GM12878 (cell line): ENCODE measurements around the gene KRTAP10-2. TPM values are rescaled to one million over a fixed set of nuclear protein-coding genes. Genes with fewer than 3 reads are reported as not detected.
A peak's percentile ranks its signal among the peaks of the same experiment; 100 is the strongest.

Experiments
- ATAC-seq: fragments of 200-7000 bp; cut with Tn5 transposase; 3 replicates; pipeline ENCODE4 v1.9.1; 2020; ENCODE audit warnings: mild to moderate bottlenecking, moderate library complexity
- BruUV-seq: library from RNA; stranded (reverse); fragments of 400-500 nt; replicated peaks from 2 replicates; lab custom pipeline; 2021; lab: Mats Ljungman, UMichigan
- CTCF ChIA-PET: fragments of 300-600 bp; sonication (Branson Sonifier 250); formaldehyde crosslinking; extraction: SDS; loops from one replicate; lab custom pipeline; 2021; ENCODE audit warnings: inconsistent platforms; lab: Yijun Ruan, JAX
- POLR2A ChIA-PET: fragments of 350-600 bp; formaldehyde crosslinking; extraction: SDS; loops from one replicate; lab custom pipeline; 2021; ENCODE audit warnings: inconsistent platforms; lab: Charles Lee
- RAD21 ChIA-PET: fragments of 300-600 bp; sonication (Branson Sonifier 250); formaldehyde crosslinking; loops from one replicate; lab custom pipeline; 2023; ENCODE audit warnings: antibody characterized with exemption; ENCODE audit not compliant: unreplicated experiment; lab: Charles Lee
- SMC1A ChIA-PET: fragments of 300-600 bp; sonication (Branson Sonifier 250); formaldehyde crosslinking; loops from one replicate; lab custom pipeline; 2023; ENCODE audit not compliant: unreplicated experiment, uncharacterized antibody; lab: Charles Lee
- DNase-seq: peaks from one replicate; pipeline ENCODE4 v3.0.0-alpha.2; 2011; ENCODE audit warnings: low read depth, low spot score
- FAIRE-seq: peaks from 3 replicates; lab custom pipeline; 2011; peaks lifted over from hg19 to GRCh38; lab: Jason Lieb, UNC
- H2AFZ ChIP-seq: 2 replicates; pipeline ENCODE4 v1.6.0; 2011; ENCODE audit warnings: low read depth, low read length, control low read depth; ENCODE audit not compliant: control insufficient read depth
- H3K27ac ChIP-seq: 2 replicates; pipeline ENCODE4 v1.5.1; 2011; ENCODE audit warnings: control low read depth; ENCODE audit not compliant: control insufficient read depth, insufficient read depth
- H3K27me3 ChIP-seq, 2 experiments: replicated peaks in 1 of 2; 2 replicates each; pipeline versions ENCODE4 v1.6.0 to v1.6.1; 2011; ENCODE audit warnings: low read length in 1 of 2; ENCODE audit not compliant: control insufficient read depth in 2 of 2, insufficient read depth in 2 of 2
- H3K36me3 ChIP-seq, 2 experiments: 2 replicates each; pipeline ENCODE4 v1.5.1; 2011; ENCODE audit warnings: low read length in 1 of 2; ENCODE audit not compliant: control insufficient read depth in 2 of 2, insufficient read depth in 2 of 2
- H3K4me1 ChIP-seq: 2 replicates; pipeline ENCODE4 v1.6.1; 2011; ENCODE audit warnings: mild to moderate bottlenecking, low read length, moderate library complexity, mixed read lengths; ENCODE audit not compliant: control insufficient read depth, insufficient read depth
- H3K4me2 ChIP-seq: 2 replicates; pipeline ENCODE4 v1.6.0; 2011; ENCODE audit warnings: control low read depth; ENCODE audit not compliant: control insufficient read depth, insufficient read depth
- H3K4me3 ChIP-seq: fragments of 200-600 bp; sonication (generic); 2 replicates; pipeline ENCODE4 v1.5.1; 2016
- H3K79me2 ChIP-seq: 2 replicates; pipeline ENCODE4 v1.6.0; 2011; ENCODE audit warnings: low read length; ENCODE audit not compliant: control insufficient read depth, insufficient read depth
- H3K9ac ChIP-seq: 2 replicates; pipeline ENCODE4 v1.8.0; 2011; ENCODE audit warnings: low read length, control low read depth, mixed read lengths; ENCODE audit not compliant: control insufficient read depth, insufficient read depth
- H3K9me3 ChIP-seq: replicated peaks from 3 replicates; pipeline ENCODE4 v1.5.1; 2011; ENCODE audit warnings: mild to moderate bottlenecking, low read length; ENCODE audit not compliant: control insufficient read depth, insufficient read depth
- H4K20me1 ChIP-seq: 2 replicates; pipeline ENCODE4 v1.6.0; 2011; ENCODE audit not compliant: control insufficient read depth, insufficient read depth
- ATF3 ChIP-seq: IDR thresholded peaks from 2 replicates; pipeline ENCODE4 v1.6.1; 2011; ENCODE audit warnings: low read depth, mild to moderate bottlenecking, low read length, moderate library complexity, borderline replicate concordance; ENCODE audit errors: extremely low read depth
- BHLHE40 ChIP-seq, 2 experiments: fragments of 450-650 bp in 1 of 2; IDR thresholded peaks; 2 replicates each; pipeline ENCODE4 v1.6.1; 2011 to 2017; ENCODE audit warnings: low read depth in 2 of 2, borderline replicate concordance in 1 of 2, improper control_type of control experiment in 1 of 2, low read length in 1 of 2, mild to moderate bottlenecking in 1 of 2
- RAD51 ChIP-seq: fragments of 450-650 bp; IDR thresholded peaks from 2 replicates; pipeline ENCODE4 v1.6.1; 2016; ENCODE audit warnings: moderate library complexity, mild to moderate bottlenecking, inconsistent platforms
- SPI1 ChIP-seq: IDR thresholded peaks from 2 replicates; pipeline ENCODE4 v1.6.1; 2011; ENCODE audit warnings: low read depth, mild to moderate bottlenecking, low read length, moderate library complexity, borderline replicate concordance; ENCODE audit not compliant: insufficient read depth
- USF1 ChIP-seq: IDR thresholded peaks from 2 replicates; pipeline ENCODE4 v1.6.1; 2011; ENCODE audit warnings: borderline replicate concordance, low read depth, mild to moderate bottlenecking, moderate library complexity, mixed read lengths, low read length; ENCODE audit not compliant: insufficient read depth; ENCODE audit errors: extremely low read length
- USF2 ChIP-seq: IDR thresholded peaks from 2 replicates; pipeline ENCODE4 v1.6.1; 2011; ENCODE audit warnings: low read depth, low read length, improper control_type of control experiment, borderline replicate concordance
- WGBS: methylation state at CpG from one replicate; pipeline ENCODE4 v1.1.6; 2016; ENCODE audit warnings: low lambda C conversion rate; ENCODE audit not compliant: insufficient replicate concordance, insufficient coverage; ENCODE audit errors: missing lambda C conversion rate; 5-methylcytosine and 5-hydroxymethylcytosine counted together
- in situ Hi-C: fragments of 300-500 bp; cut with MboI; formaldehyde crosslinking; loops from 9 replicates; pipeline ENCODE4 v1.14.3; 2018; ENCODE audit warnings: mixed read lengths
- intact Hi-C: fragments of 100-400 bp; cut with micrococcal nuclease; formaldehyde crosslinking; loops from one replicate; pipeline ENCODE4 v1.14.2; 2022; ENCODE audit not compliant: unreplicated experiment
- polyA plus RNA-seq, 11 experiments: library from polyadenylated mRNA; depleted of rRNA in 4 of 11; unstranded in 6 of 11; stranded (reverse) in 5 of 11; fragments of >200 nt; fragmentation: Nextera tagmentation in 4 of 11; fragmentation: Illumina TruSeq in 1 of 11; extraction: Ambion mirVana in 4 of 11; extraction: Trizol in 1 of 11; gene quantifications; 1 replicate in 1 of 11; 2 replicates in 10 of 11; pipeline versions ENCODE4 v1.2.1 to v1.2.3, GENCODE V29; 2011 to 2016; ENCODE audit warnings: inconsistent platforms in 2 of 11, missing spikeins in 2 of 11, low read depth in 1 of 11
- total RNA-seq, 4 experiments: library from RNA; depleted of rRNA in 3 of 4; stranded (reverse); fragments of >200 nt in 3 of 4; fragmentation: Illumina TruSeq in 1 of 4; extraction: Trizol in 1 of 4; gene quantifications; 2 replicates each; pipeline versions ENCODE4 v1.2.1 to v1.2.3, GENCODE V29; 2013 to 2021
- TF ChIP-seq, protein P1 (sequence below): IDR thresholded peaks from 2 replicates; pipeline ENCODE4 v1.6.1; 2011; ENCODE audit warnings: mild to moderate bottlenecking, low read depth, low read length, moderate library complexity; ENCODE audit not compliant: insufficient replicate concordance

KRTAP10-2 gene
- total and polyA plus RNA-seq, 10 of the 15 experiments (the other 5 are each of a cell fraction or from before 2014, with no cell fraction given) = not detected

DNA sequence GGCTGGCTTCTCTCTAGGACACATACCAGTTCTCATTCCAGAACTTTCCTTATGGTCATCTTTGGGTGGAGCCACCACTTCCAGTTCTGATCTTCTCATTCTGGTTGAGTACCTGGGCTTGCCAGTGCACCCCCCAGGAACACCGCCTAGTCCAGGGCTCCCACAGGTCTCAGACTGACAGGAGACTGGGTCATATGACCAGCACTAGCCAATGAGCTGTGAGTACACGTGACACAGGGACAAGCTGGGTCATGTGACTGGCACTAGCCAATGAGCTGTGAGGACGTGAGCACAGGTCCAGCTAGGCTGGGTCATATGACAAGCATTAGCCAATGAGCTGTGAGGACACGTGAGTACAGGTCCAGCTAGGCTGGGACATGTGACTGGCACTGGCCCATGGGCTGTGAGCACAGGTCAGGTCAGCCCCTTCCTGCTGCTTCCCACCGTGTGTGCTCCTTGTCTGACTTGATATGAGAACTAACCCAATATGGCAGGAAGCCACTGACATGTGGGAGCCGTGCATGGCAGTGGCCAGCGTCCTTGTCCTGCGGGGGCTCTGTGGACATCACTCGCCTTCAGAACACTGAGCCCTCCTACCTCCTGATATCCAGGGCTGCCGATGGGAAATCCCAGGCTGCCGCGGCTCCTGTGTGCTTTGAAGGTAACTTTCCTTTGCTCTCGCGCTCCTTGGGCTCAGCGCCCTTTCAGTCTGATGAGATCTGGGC lies 34.0 kb downstream of the KRTAP10-2 start:
- H3K9ac ChIP-seq = no peak overlapping the region
- no peak overlapping the region for H3K4me2 ChIP-seq
- ChIA-PET POLR2A (no interaction called here), RAD21 (no interaction called here), CTCF (no interaction called here), SMC1A (no interaction called here)
- in situ Hi-C loops (no loop called here), intact Hi-C loops (no loop called here)
- no peaks in the 10 kb centered on the region for H3K36me3 ChIP-seq
- no peaks in the 10 kb centered on the region for H3K27me3 ChIP-seq
- DNase-seq = peak; percentile 13
- FAIRE-seq = no peak
- H3K4me1 ChIP-seq = no peaks in the 10 kb centered on the region
- WGBS = 63% methylated on average over 15 of the region's 15 CpGs
- H4K20me1 ChIP-seq = no peaks in the 10 kb centered on the region
- no peak overlapping the region for H3K4me3 ChIP-seq
- H3K27ac ChIP-seq = no peak overlapping the region
- ATAC-seq = no peak; the same call in 2 of the 3 replicates
- no peak overlapping the region for H2AFZ ChIP-seq
- no peaks in the 10 kb centered on the region; the same call in 2 of the 3 replicates for H3K9me3 ChIP-seq
- TF ChIP-seq BHLHE40 (IDR thresholded peaks at IDR 0.05; ENCODE audit: borderline replicate concordance in 1 of 2, low read depth in 2 of 2, low read length in 1 of 2) (0 out of 4 replicates have a peak, but pooled peaks of 1 of the 2 experiments have one; percentile 14), SPI1 (no peak), RAD51 (peak; percentile 85), USF2 (peak; percentile 40; the same call in 1 of the 2 replicates), ATF3 (peak; percentile 46; the same call in 1 of the 2 replicates), USF1 (peak; percentile 84)
- TF ChIP-seq, protein P1, sequence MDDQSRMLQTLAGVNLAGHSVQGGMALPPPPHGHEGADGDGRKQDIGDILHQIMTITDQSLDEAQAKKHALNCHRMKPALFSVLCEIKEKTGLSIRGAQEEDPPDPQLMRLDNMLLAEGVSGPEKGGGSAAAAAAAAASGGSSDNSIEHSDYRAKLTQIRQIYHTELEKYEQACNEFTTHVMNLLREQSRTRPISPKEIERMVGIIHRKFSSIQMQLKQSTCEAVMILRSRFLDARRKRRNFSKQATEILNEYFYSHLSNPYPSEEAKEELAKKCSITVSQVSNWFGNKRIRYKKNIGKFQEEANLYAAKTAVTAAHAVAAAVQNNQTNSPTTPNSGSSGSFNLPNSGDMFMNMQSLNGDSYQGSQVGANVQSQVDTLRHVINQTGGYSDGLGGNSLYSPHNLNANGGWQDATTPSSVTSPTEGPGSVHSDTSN = no peak
- BruUV-seq = no TSS peak
- no peaks in the 10 kb centered on the region for H3K79me2 ChIP-seq
